ENCODE results near the gene HSD17B8.

The HSD17B8 gene

GRCh38 chr6:33204415-33205190 is at the start of gene HSD17B8:
Gene HSD17B8, plus strand, starts transcription at chr6:33204655. Its CDS starts 14 bp downstream, at chr6:33204669.
- peak; percentile 93 for DNase-seq

GRCh38 chr6:33156561-33156960 is 47.9 kb upstream of the HSD17B8 start:
- no peak for DNase-seq

GRCh38 chr6:33156964-33157363 is 47.5 kb upstream of the HSD17B8 start:
- DNase-seq = no peak

GRCh38 chr6:33160096-33160495 is 44.4 kb upstream of the HSD17B8 start:
- DNase-seq = no peak

GRCh38 chr6:33160728-33161344 is 43.6 kb upstream of the HSD17B8 start:
- peak; percentile 95 for DNase-seq

- peak; percentile 57 for DNase-seq
Observed at GRCh38 chr6:33161354-33162331, 42.8 kb upstream of the HSD17B8 start.

- DNase-seq = no peak
Observed at GRCh38 chr6:33163540-33163939, 40.9 kb upstream of the HSD17B8 start.

GRCh38 chr6:33164176-33164575 is 40.3 kb upstream of the HSD17B8 start:
- DNase-seq = no peak

- DNase-seq = no peak
Observed at GRCh38 chr6:33164665-33165373, 39.6 kb upstream of the HSD17B8 start.

GRCh38 chr6:33165581-33166258 is 38.7 kb upstream of the HSD17B8 start:
- DNase-seq = no peak

- DNase-seq = no peak
Observed at GRCh38 chr6:33166363-33166762, 38.1 kb upstream of the HSD17B8 start.

GRCh38 chr6:33166811-33167210 is 37.6 kb upstream of the HSD17B8 start:
- DNase-seq = no peak

- DNase-seq = no peak
Observed at GRCh38 chr6:33167374-33168283, 36.8 kb upstream of the HSD17B8 start.

- no peak for DNase-seq
Observed at GRCh38 chr6:33168284-33168601, 36.2 kb upstream of the HSD17B8 start.

- DNase-seq = no peak
Observed at GRCh38 chr6:33168639-33169038, 35.8 kb upstream of the HSD17B8 start.

- no peak for DNase-seq
Observed at GRCh38 chr6:33169291-33170175, 34.9 kb upstream of the HSD17B8 start.

GRCh38 chr6:33170176-33171015 is 34.1 kb upstream of the HSD17B8 start:
- DNase-seq = no peak

GRCh38 chr6:33171016-33171879 is 33.2 kb upstream of the HSD17B8 start:
- no peak for DNase-seq

All from NCI-H226 (cell line).